NCI-H1694 (cell line): Measurements from ENCODE around the gene ERP27.

Experiments
- DNase-seq: peaks from one replicate; lab custom pipeline; 2025; lab: John Stamatoyannopoulos, UW

The ERP27 gene

DNA sequence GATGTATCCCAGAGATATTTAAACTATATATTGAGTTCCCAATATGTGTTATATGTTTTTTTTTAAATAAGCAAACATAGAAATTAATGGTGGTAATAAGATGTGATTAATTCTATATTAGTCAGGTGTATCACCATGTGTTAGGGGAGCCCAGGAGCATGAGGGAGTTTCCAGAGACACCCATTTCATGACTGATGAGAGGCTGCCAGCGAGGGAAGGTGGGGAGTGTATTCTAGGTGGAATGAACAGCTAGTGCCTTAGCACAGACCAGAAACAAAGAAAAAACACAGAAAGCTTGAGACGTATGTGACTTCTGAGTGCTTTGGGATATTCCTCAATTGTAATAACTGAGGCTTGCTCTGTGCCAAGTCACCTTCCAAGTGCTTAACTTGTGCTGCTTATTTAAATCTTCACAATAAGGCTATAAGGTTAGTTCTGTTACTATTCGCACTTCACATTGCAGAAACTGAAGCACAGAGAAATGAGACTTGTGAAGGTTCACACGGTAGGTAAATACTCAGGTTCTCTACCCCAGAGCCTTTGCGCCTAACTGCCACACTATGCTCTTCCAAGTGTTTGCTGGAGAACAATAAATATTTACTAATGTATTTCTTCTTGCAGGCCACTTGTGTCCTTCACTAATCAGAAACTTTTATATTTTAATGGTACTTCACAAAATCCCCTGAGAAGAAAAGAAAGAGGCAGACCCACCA lies 34.8 kb downstream of the ERP27 start:
- no peak for DNase-seq

DNA sequence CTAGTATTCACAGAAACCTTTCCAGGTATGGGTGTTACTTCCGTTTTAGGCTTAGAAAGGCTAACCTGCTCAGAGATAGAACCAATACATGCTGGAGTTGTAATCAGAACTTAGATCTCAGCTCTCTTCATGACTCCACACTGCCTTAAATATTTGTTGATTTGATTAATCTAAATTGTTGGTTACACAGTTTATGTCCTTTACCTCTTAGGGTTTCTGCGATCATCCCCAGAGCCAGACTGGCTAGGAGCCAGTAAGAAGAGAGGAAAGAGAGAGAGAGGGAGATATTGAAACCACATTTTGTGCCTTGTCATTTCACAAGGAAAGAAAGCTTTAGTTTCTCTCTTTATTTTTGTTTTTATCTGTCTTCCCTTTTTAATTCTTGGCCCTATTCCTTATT lies 35.9 kb downstream of the ERP27 start:
- no peak for DNase-seq

DNA sequence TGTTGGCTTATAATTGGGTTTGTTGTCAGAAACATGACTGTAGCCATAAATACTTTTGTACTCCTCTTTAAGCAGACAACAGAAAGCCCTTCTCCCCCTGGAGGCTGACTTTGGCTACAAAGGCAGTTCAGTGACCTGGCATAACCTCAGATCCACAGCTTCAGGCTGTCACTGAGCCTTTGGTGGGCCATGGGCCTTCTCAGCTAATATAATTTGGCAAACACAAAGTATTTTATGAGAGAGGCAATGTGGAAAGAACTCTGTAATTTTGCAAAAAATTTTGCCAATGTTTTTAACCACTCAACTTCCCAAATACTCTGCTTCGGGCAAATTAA lies 37.1 kb downstream of the ERP27 start:
- DNase-seq = no peak

DNA sequence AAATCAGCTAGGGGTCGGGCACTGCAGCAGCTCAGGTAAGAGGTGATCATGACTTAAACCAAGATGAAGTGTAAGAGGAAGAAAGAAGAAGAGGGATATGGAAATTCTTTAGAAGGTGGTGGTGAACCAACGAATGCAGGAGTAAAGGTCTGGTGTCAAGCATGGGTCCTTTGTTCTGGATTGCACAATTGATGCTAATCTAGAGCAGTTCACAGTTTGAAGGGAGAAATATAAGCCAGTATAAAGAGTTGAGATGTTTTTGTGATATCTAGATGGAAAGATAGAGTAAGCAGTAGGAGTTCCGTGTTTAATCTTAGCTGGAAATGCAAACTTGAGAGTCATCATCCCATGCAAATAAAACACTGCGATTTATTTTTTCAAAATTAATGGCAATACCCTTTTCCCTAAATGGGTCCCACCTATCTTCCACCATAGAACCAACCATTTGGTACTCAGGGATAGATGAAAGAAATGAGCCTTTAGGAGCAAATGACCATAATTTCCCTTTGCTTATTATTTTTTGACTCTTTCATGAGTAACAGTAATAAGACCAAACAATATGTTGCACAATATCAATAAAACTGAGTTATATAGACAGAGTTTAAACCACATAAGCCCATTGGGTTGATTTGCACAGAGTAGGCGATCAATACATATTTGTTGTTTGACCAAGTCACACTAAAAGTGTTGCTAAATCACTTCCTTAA lies 37.7 kb downstream of the ERP27 start:
- no peak for DNase-seq

DNA sequence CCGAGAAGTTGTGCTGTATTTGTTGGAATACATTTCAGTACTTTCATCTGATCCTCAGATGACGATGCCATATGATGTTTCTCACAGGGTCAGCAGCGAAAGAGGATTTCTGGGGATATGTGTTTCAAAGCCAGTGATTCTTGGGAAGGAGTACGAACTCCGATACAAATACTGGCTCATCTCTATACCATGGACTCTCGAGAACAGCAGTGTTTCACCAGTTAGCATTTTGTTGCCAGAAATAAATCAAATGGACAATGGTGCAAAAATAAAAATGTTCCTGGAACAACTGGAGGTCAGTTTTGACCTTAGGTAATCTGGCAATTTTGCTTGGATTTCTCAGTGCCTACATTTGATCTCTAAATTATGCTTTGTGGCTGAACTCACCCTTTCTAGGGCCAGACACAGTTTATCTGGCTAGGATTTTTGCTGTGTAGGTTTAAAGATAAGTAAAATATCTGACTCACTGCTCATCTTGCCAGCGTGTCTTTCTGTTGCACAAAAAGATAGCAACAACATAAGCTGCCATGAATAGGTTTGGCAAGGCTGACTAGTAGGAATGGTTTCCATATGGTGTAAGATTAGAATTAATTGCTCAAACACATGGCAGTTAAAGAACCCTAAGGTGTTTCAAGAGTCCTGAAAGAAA lies 41.7 kb downstream of the ERP27 start:
- peak; percentile 78 for DNase-seq

DNA sequence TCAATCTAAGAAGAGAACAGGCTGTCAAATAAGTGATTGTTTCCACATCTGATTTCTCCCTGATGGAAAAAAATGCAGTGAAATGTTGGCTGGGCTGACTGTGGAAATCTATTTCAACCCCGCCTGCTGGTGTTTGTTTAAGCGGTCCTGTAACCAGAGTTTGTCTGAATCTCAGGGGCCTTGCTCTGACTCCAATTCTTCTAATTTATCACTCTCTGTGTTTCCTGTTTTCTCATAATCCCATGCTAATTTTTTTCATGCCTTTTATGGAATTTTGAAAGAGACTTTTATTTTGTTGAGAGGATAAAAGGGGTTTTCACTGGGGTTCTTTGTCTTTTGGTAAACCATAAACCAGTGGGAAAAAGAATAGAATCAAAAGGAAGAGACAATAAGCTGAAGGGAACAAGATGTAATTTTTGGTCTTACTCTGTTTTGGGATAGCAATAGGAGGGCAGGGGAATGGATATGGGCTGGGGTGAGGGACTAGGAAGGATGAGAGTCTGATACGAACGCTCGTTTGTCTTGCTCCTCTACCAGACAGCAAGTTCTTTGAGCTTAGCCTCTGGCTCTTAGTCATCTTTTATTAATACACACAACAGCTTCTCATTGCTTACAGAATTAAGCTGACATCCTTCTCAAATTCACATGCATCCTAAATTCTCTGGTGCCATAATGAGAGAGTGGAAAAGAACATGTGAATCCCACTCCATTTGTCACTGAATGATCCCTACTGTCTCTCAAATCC lies 44.7 kb downstream of the ERP27 start:
- DNase-seq = peak; percentile 62

DNA sequence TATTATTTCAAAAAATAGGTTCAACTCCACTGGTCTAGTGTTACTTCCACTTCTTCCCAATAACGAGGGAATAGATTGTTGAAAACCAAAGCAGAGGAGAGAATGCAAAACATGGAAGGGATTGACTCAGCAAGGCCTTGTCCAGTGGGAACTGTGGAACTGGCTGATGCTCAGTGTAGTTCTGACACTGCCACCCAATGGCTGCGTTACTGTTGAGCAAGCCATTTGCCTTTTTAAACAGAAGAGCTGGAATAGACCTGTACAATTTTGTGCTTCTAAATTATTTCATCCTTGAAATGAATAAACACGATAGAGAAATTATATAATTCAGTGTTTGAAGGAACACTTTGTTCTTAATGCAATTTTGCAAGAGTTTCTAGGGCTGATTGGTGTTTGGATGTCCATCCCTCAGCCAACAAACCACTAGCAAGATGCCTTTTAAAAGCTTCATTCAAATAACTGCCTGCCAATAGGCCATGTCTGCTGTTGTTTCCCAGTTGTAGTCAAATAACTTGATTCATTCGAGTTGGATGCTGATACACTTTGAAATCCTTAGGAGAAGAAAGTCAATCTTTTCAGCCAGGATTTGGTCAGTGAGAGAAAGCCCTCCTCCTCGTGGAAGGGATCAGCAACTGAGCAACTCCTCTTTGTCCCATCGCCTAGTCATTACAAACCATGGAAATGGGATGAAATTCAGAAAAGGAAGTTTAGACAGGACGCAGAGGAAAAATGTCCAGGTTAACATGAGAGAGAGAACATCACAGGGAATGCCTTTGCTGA lies 45.4 kb downstream of the ERP27 start:
- peak; percentile 30 for DNase-seq

DNA sequence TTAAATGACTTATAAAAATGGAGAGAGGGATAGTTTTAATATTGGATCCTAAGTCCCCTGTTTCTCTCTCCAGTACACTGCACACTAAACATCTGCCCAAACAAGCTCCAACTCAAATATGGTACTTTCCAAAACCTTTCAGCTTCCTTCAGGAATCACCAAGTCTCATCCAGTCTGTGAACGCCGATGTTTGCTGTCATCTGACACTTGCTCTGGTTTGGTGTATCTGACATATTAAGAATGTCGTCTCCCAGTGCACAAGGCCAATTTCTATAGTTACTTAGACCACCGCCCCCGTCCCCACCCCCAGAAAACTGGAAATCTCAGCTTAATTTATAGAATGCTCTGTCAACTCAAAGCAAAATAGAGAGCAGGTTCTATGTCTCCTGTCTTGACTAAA lies 47.6 kb downstream of the ERP27 start:
- no peak for DNase-seq

DNA sequence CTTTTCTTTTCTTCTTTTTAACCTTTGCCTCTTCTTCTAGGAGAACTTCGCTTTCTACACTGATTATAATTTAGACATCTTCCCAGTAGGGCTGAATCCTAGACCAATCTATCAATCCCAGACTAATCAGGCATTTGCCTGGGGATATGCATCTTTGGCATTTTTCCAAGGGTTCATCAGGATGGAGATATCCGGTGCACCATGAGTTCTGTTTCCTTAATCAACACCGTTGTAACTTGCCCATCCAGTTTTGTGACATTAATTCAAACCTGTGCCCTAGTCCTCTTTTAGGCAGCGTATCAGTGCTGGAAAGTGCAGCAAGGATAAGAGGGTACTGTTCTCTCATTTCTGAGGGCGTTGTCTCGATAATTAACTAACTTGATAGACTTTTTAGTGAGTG lies 52.1 kb downstream of the ERP27 start:
- no peak for DNase-seq

DNA sequence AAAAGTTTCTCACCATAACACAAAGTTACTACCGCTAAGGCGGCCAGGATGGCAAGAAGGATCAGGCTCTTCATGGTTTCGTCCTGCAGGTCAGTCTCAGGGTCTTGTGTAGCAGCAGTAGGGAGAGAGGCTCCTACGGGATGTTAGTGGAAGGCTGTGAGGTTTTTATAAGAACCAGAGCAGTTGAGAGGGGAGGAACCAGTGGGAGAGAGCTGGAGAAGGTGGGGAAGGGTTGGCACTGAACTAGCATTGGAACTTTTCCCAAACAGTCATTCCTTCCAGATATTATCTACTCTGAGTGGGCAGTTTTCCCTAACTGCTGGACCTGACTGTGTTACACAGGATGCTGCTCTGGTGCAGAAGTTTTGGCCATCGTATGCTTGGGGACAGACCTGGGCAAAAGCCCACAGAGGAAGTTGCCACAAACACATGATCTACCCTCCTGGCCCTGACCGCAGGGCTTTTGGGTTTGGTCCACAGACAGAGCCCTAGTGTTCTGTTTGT lies 52.6 kb downstream of the ERP27 start, which contains the start of gene MGP:
Gene MGP, minus strand, starts transcription at position 137 of the 504 bp plus-strand sequence. Its CDS starts 63 bp downstream, at position 74.
- DNase-seq = no peak

DNA sequence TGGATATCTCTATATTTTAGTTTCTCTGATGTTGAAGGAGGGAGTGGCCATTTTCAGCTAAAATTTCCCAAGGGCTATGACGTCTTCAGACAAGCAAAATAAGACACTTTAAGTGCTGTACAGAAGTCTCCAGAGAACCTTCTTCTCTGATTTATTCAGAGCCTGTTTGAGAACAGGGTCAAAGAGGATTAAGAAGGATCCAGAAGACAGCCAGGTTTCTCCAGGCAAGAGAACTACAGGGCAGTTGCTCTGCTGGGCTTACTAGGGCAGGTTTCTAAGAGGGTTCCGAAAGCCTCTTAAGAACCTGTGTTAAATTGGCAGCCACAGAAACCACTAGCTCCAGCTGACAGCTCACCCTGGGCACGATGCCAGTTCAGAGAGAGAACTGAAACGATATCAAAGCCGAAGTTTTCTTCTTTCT lies 53.9 kb downstream of the ERP27 start:
- peak; percentile 78 for DNase-seq

DNA sequence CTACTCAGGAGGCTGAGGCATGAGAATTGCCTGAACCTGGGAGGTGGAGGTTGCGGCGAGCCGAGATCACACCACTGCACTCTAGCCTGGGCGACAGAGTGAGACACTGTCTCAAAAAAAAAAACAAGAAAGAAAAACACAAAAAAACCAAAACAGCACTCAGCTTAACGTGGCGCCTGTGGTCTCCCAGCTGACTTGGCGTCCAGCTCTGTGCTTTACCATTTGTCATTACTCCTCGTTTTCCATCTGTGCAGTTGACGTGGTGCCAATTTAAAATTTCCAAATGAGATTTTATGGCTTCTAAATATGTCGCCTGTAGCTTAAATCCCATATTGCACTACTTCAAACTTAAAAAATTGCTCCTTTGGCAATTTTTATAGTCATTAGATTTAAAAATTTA lies 54.7 kb downstream of the ERP27 start:
- DNase-seq = peak; percentile 98

DNA sequence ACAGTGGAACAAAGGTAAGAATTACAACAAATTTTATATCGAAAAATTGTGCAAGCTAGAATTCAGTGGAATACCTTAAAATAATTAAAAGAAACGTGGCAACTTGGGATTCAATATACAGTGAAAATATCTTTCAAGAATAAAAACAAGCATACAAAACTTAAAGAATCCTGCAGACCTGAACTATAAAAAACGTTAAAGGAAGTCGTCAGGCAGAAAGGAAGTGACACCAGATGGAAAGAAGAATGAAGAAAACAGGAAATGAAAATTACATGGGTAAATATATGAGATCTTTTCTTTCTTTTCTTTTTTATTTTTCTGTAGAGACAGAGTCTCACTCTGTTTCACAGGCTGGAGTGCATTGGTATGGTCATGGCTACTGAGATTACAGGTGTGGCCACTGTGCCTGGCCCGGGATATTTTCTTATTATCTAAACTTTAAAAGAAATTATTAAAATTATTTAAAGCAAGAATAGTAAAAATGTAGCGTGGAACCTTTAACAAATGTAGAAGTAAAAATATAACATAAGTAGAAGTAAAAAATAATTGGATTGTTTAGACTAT lies 57.4 kb downstream of the ERP27 start:
- DNase-seq = no peak

DNA sequence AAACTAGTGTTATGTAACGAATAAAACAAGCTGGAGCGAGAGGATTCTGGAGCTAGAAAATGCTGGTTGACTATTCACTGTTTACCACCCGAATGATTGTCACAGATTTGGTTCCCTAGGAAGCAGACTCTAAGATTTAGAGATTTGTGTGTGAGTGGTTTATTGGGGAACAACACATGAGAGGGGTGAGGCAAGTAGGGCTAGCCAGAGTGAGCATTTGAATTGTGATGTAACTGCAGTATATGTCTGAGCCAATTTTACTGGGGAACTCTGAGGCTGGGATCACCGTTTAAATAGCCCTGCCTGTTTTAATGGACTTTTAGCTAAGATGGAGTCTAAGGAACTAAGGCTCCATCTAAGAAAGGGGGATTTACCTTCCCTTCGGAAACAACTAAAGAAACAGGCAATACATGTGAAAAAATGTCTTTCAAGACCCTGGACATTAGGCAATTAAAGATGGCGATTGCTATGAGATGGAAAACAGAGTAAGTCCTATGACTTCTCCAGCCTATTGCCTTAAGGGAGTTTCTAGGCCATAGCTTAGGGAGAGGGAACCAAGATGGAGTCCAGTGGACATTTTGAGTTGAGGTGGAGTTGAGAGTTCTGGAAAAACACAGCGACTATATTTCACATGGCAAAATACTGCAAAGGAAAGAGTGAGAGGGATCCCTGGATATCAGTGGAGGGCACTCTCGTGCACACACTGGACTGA lies 59.0 kb downstream of the ERP27 start:
- no peak for DNase-seq

DNA sequence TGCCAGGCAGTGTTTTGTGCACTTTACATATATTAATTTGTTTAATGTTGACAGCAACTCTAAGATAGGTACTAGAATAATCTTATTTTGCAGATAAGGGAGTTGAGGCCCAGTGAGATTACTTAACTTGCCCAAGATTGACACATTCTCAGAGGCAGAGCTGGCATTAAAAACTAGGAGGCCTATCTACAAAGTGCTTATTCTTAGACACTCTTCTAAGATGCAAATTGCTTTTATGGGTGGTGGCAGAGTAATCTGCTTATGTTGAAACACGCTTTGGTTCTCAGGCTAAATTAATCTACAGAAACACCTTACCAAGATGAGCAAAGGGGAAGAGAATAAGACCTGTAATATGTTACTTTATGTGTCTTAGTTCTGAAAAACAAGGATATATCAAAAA lies 59.8 kb downstream of the ERP27 start:
- DNase-seq = no peak

DNA sequence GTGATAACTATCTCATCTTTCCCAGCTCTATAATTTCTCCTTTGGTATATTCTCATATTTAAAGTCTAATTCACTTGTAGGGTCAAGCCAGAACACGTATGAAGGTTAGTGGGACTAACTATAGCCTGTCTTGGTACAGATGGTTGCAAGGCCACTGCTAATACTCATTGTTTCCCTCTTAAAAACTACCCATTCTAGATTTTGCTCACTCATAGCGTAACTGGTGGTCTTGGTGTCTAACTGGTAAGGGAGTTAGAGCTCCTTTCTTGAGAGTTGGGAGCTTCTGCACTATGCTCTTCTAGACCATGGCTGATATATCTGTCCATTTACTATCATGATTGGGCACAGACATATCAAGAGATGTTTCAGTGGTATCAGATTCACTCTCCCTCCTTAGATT lies 61.5 kb downstream of the ERP27 start:
- no peak for DNase-seq

DNA sequence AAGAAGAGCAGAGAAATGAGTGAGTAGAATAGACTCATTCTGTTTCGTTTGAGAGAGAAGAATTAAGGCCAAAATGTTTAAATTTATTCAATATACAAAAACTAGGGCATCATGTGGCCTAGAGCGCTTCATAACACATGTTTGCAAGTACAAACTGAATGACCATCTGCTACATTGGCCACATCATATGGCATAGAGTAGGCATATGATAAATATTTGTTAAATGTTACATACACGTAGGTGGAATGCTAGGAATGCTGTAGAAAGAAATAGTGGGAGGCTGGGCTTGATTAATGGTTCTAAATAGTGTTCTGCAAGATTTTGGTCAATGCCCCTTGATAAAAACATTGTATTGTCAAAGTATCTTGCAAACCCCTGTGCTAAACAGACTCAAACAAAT lies 63.5 kb downstream of the ERP27 start:
- DNase-seq = peak; percentile 71

DNA sequence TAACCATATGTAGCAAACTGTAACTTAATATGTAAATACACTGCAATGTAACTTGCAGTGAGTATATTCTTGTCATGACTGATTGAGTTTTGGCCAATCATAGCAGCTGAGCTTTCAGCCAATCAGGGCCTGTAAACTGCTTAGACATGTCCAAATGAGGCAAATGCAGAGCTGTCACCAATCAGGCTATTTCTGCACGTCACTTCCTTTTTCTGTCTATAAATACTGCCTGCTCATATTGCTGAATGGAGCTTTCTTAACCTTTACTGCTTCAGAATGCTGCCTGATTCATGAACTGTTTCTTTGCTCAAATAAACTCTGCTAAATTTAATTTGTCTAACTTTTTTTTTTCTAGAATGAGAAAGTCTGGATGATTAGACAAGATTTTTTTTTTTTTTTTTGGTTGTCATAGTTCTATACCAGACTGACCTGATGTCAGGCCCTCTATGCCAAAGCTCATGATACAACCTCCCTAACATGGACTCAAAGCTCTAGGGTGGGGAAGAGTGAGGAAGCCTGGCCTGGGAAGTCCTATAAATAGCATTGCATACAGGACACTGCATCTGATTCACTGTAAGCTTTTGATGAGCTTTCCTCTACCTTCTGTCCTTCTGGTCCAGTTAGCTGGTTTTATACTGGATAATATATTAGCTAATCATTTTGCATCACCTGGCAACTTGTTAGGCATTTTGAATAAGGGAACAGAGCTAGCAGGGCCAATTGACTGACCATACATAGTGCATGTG lies 64.7 kb downstream of the ERP27 start:
- DNase-seq = peak; percentile 33

DNA sequence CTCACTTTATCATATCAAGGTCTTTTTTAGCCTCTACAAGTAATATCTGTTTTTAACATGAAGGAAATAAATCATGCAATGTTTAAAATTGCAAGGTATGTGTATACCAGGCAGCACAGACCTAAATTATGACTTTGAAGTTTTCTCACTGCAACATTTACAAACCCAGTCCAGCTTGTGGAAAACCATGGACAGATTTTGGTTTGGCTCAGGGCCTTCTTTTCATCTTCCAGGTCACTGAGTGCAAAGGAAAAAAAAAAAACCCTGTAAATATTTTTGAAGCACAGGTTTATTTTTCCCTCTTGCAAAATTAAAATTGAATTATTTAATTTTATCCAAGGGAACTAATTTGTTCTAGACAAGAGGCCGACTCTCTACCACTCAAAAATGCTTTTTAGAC lies 66.5 kb downstream of the ERP27 start:
- DNase-seq = no peak

DNA sequence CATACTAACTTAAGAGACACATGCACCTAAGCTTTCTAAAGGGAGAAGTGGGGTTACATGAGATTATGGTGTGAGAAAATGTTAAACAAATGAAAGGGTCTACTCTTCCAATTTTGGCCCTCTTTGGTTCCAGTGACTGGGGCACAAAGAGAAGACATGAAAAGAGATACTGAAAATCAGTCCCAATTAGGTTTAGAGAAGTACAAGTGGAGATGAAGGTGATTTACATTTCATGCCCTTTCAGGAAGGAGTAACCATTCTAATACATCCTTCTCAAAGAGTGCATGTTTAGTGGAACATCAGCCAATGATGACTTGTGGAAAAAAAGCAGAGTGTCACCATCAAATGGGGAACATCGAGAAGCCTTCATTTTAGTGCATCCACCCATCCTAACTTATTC lies 67.1 kb downstream of the ERP27 start:
- no peak for DNase-seq
